WTC11 (cell line): ENCODE results near the gene LAIR2. TPM values are rescaled to one million over a fixed set of nuclear protein-coding genes. Genes with fewer than 3 reads are reported as not detected.

ENCODE experiments used
- ATAC-seq: fragments of 200-7000 bp; cut with Tn5 transposase; 2 replicates; pipeline ENCODE4 v1.10.0; 2021; ENCODE audit warnings: mild to moderate bottlenecking, moderate library complexity
- CTCF ChIA-PET: fragments of 300-600 bp; sonication (Branson Sonifier 250); formaldehyde crosslinking; loops from one replicate; lab custom pipeline; 2021; ENCODE audit warnings: antibody characterized with exemption; lab: Charles Lee
- POLR2A ChIA-PET: fragments of 350-600 bp; sonication (Branson Sonifier 250); formaldehyde crosslinking; loops from one replicate; lab custom pipeline; 2021; ENCODE audit warnings: antibody characterized with exemption; lab: Charles Lee
- DNase-seq: peaks from one replicate; pipeline ENCODE4 v3.0.0; 2021; ENCODE audit warnings: low spot score
- H3K27ac Mint-ChIP-seq: 2 replicates; pipeline ENCODE4 v1.8.0; 2021; ENCODE audit warnings: mixed read lengths
- H3K27me3 Mint-ChIP-seq: 2 replicates; pipeline ENCODE4 v1.8.0; 2021; ENCODE audit warnings: low read depth, mild to moderate bottlenecking, moderate library complexity, mixed read lengths
- H3K36me3 Mint-ChIP-seq: 2 replicates; pipeline ENCODE4 v1.8.0; 2021; ENCODE audit warnings: mixed read lengths
- H3K4me1 Mint-ChIP-seq: 2 replicates; pipeline ENCODE4 v1.8.0; 2022; ENCODE audit warnings: mixed read lengths
- H3K4me3 Mint-ChIP-seq: 2 replicates; pipeline ENCODE4 v1.8.0; 2021; ENCODE audit warnings: mild to moderate bottlenecking, moderate library complexity, mixed read lengths
- H3K9me3 Mint-ChIP-seq: 2 replicates; pipeline ENCODE4 v1.8.0; 2021; ENCODE audit warnings: mixed read lengths
- ATF1 ChIP-seq: sonication (generic); formaldehyde crosslinking; IDR thresholded peaks from 2 replicates; pipeline ENCODE4 v1.8.1; 2023; ENCODE audit warnings: mild to moderate bottlenecking, moderate library complexity, missing genetic modification reagents
- CBFB ChIP-seq: sonication (generic); formaldehyde crosslinking; IDR thresholded peaks from 2 replicates; pipeline ENCODE4 v1.8.1; 2022; ENCODE audit warnings: mild to moderate bottlenecking, low read depth, missing genetic modification reagents
- CREB1 ChIP-seq: sonication (generic); formaldehyde crosslinking; IDR thresholded peaks from 2 replicates; pipeline ENCODE4 v1.8.0; 2023; ENCODE audit warnings: mild to moderate bottlenecking, missing genetic modification reagents
- CREM ChIP-seq: sonication (generic); formaldehyde crosslinking; IDR thresholded peaks from 2 replicates; pipeline ENCODE4 v1.8.1; 2022; ENCODE audit warnings: mild to moderate bottlenecking, missing genetic modification reagents, moderate library complexity
- FOXJ3 ChIP-seq: sonication (generic); formaldehyde crosslinking; IDR thresholded peaks from 2 replicates; pipeline ENCODE4 v1.9.0; 2021; ENCODE audit warnings: missing genetic modification reagents, mild to moderate bottlenecking, borderline replicate concordance
- NR2C2 ChIP-seq: sonication (generic); formaldehyde crosslinking; IDR thresholded peaks from 2 replicates; pipeline ENCODE4 v1.8.0; 2022; ENCODE audit warnings: mild to moderate bottlenecking, missing genetic modification reagents
- PRRX2 ChIP-seq: fragments of 250-450 bp; sonication (Bioruptor Pico); IDR thresholded peaks from 2 replicates; pipeline ENCODE4 v1.8.0; 2021; ENCODE audit warnings: mild to moderate bottlenecking
- SMAD3 ChIP-seq: sonication (generic); formaldehyde crosslinking; IDR thresholded peaks from 2 replicates; pipeline ENCODE4 v1.8.0; 2022; ENCODE audit warnings: missing genetic modification reagents, mild to moderate bottlenecking, borderline replicate concordance
- TP53 ChIP-seq: sonication (generic); formaldehyde crosslinking; IDR thresholded peaks from 2 replicates; pipeline ENCODE4 v1.8.1; 2023; ENCODE audit warnings: mild to moderate bottlenecking, missing genetic modification reagents
- ZNF121 ChIP-seq: sonication (generic); formaldehyde crosslinking; IDR thresholded peaks from 2 replicates; pipeline ENCODE4 v1.8.0; 2023; ENCODE audit warnings: missing genetic modification reagents
- ZNF232 ChIP-seq: sonication (generic); formaldehyde crosslinking; IDR thresholded peaks from 2 replicates; pipeline ENCODE4 v1.8.0; 2022; ENCODE audit warnings: mild to moderate bottlenecking, missing genetic modification reagents
- ZNF263 ChIP-seq: sonication (generic); formaldehyde crosslinking; IDR thresholded peaks from 2 replicates; pipeline ENCODE4 v1.8.1; 2022; ENCODE audit warnings: low read depth, mild to moderate bottlenecking, moderate library complexity, missing genetic modification reagents
- ZNF317 ChIP-seq: sonication (generic); formaldehyde crosslinking; IDR thresholded peaks from 2 replicates; pipeline ENCODE4 v1.8.1; 2023; ENCODE audit warnings: low read depth, mild to moderate bottlenecking, moderate library complexity, missing genetic modification reagents, borderline replicate concordance
- total RNA-seq: library from RNA; stranded (reverse); gene quantifications from 3 replicates; pipeline ENCODE4 v1.2.3, GENCODE V29; 2021
- TF ChIP-seq, protein P1 (sequence below): sonication (generic); formaldehyde crosslinking; IDR thresholded peaks from 2 replicates; pipeline ENCODE4 v1.8.1; 2023; ENCODE audit warnings: mild to moderate bottlenecking, missing genetic modification reagents, moderate library complexity
- TF ChIP-seq, protein P2 (sequence below): sonication (generic); formaldehyde crosslinking; conservative IDR thresholded peaks from 2 replicates; pipeline ENCODE4 v1.8.1; 2023; ENCODE audit warnings: mild to moderate bottlenecking, low read depth, missing genetic modification reagents, moderate library complexity
- TF ChIP-seq, protein P3 (sequence below): fragments of 250-450 bp; sonication (Bioruptor Pico); IDR thresholded peaks from 2 replicates; pipeline ENCODE4 v1.9.0; 2021; ENCODE audit warnings: mild to moderate bottlenecking
- TF ChIP-seq, protein P4 (sequence below): sonication (generic); formaldehyde crosslinking; IDR thresholded peaks from 2 replicates; pipeline ENCODE4 v1.8.1; 2023; ENCODE audit warnings: mild to moderate bottlenecking, missing genetic modification reagents
- TF ChIP-seq, protein P5 (sequence below): fragments of 250-450 bp; sonication (Bioruptor Pico); IDR thresholded peaks from 2 replicates; pipeline ENCODE4 v1.9.0; 2021; ENCODE audit warnings: mild to moderate bottlenecking, borderline replicate concordance
- TF ChIP-seq, protein P6 (sequence below): sonication (generic); formaldehyde crosslinking; IDR thresholded peaks from 2 replicates; pipeline ENCODE4 v1.8.0; 2022; ENCODE audit warnings: mild to moderate bottlenecking, missing genetic modification reagents

LAIR2 gene
- total RNA-seq, 1 experiment from 2014 or later = not detected

DNA sequence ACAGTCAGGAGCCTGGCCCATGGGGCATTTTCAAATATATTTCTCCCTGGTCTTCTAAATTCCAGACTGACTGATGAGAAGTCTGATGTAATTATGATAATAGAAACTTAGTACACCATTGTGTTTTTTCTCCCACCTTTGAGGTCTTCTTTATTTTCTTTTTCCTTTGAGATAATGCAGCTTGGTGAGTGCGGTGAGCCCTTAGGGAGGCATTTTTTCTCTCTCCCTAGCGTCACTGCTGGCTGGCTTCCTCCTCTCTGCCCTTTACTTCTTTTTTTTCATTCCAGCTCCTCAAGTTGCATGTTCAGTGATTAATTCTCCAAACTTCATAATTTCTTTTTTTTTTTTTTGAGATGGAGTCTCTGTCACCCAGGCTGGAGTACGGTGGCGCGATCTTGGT is 16.8 kb upstream of the LAIR2 start:
- POLR2A ChIA-PET = no interaction called here
- CTCF ChIA-PET = no interaction called here
- no peak for TF ChIP-seq FOXJ3
- TF ChIP-seq CREM = no peak
- TF ChIP-seq PRRX2 (CRISPR knock-in tag) = no peak
- no peak for TF ChIP-seq TP53 (CRISPR knock-in tag)
- TF ChIP-seq ATF1 (CRISPR knock-in tag) = no peak
- TF ChIP-seq, protein P1, sequence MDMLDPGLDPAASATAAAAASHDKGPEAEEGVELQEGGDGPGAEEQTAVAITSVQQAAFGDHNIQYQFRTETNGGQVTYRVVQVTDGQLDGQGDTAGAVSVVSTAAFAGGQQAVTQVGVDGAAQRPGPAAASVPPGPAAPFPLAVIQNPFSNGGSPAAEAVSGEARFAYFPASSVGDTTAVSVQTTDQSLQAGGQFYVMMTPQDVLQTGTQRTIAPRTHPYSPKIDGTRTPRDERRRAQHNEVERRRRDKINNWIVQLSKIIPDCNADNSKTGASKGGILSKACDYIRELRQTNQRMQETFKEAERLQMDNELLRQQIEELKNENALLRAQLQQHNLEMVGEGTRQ (CRISPR knock-in tag) = no peak

DNA sequence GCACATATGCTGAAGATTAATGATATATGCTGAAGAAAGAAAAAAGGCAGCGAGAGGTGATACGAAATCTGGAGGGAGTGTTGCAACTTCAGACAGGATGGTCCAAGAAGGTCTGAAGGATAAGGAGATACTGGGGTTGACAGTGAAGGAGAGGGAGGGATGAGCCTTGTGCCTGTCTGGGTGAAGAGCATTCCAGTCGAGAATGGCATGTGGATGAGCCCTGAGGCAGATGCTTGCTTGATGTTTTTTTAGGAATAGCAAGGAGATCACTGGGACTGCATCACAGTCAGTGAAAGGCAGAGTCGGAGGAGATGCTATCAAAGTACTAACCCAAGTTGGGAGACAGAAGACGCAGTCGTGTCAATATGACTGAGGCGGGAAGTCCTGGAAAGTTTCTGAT is 13.3 kb upstream of the LAIR2 start:
- H3K27ac Mint-ChIP-seq = no peak overlapping the region
- H3K4me1 Mint-ChIP-seq = no peaks in the 10 kb centered on the region
- H3K27me3 Mint-ChIP-seq = peaks cover 50% of the 10 kb centered on the region
- DNase-seq = no peak
- H3K36me3 Mint-ChIP-seq = peaks cover 19% of the 10 kb centered on the region
- POLR2A ChIA-PET = no interaction called here
- ATAC-seq = no peak
- CTCF ChIA-PET = no interaction called here
- H3K4me3 Mint-ChIP-seq = no peak overlapping the region
- peaks cover 28% of the 10 kb centered on the region for H3K9me3 Mint-ChIP-seq
- TF ChIP-seq, protein P2, sequence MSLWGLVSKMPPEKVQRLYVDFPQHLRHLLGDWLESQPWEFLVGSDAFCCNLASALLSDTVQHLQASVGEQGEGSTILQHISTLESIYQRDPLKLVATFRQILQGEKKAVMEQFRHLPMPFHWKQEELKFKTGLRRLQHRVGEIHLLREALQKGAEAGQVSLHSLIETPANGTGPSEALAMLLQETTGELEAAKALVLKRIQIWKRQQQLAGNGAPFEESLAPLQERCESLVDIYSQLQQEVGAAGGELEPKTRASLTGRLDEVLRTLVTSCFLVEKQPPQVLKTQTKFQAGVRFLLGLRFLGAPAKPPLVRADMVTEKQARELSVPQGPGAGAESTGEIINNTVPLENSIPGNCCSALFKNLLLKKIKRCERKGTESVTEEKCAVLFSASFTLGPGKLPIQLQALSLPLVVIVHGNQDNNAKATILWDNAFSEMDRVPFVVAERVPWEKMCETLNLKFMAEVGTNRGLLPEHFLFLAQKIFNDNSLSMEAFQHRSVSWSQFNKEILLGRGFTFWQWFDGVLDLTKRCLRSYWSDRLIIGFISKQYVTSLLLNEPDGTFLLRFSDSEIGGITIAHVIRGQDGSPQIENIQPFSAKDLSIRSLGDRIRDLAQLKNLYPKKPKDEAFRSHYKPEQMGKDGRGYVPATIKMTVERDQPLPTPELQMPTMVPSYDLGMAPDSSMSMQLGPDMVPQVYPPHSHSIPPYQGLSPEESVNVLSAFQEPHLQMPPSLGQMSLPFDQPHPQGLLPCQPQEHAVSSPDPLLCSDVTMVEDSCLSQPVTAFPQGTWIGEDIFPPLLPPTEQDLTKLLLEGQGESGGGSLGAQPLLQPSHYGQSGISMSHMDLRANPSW (CRISPR knock-in tag) = no peak
- TF ChIP-seq CREB1 (no peak), ZNF121 (CRISPR knock-in tag) (no peak), CBFB (no peak), SMAD3 (CRISPR knock-in tag) (no peak), ZNF263 (CRISPR knock-in tag) (no peak), ZNF317 (CRISPR knock-in tag) (no peak), ZNF232 (CRISPR knock-in tag) (no peak), NR2C2 (CRISPR knock-in tag) (no peak)
- TF ChIP-seq, protein P3, sequence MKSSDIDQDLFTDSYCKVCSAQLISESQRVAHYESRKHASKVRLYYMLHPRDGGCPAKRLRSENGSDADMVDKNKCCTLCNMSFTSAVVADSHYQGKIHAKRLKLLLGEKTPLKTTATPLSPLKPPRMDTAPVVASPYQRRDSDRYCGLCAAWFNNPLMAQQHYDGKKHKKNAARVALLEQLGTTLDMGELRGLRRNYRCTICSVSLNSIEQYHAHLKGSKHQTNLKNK (CRISPR knock-in tag) = no peak
- TF ChIP-seq, protein P4, sequence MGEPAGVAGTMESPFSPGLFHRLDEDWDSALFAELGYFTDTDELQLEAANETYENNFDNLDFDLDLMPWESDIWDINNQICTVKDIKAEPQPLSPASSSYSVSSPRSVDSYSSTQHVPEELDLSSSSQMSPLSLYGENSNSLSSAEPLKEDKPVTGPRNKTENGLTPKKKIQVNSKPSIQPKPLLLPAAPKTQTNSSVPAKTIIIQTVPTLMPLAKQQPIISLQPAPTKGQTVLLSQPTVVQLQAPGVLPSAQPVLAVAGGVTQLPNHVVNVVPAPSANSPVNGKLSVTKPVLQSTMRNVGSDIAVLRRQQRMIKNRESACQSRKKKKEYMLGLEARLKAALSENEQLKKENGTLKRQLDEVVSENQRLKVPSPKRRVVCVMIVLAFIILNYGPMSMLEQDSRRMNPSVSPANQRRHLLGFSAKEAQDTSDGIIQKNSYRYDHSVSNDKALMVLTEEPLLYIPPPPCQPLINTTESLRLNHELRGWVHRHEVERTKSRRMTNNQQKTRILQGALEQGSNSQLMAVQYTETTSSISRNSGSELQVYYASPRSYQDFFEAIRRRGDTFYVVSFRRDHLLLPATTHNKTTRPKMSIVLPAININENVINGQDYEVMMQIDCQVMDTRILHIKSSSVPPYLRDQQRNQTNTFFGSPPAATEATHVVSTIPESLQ = no peak
- TF ChIP-seq, protein P5, sequence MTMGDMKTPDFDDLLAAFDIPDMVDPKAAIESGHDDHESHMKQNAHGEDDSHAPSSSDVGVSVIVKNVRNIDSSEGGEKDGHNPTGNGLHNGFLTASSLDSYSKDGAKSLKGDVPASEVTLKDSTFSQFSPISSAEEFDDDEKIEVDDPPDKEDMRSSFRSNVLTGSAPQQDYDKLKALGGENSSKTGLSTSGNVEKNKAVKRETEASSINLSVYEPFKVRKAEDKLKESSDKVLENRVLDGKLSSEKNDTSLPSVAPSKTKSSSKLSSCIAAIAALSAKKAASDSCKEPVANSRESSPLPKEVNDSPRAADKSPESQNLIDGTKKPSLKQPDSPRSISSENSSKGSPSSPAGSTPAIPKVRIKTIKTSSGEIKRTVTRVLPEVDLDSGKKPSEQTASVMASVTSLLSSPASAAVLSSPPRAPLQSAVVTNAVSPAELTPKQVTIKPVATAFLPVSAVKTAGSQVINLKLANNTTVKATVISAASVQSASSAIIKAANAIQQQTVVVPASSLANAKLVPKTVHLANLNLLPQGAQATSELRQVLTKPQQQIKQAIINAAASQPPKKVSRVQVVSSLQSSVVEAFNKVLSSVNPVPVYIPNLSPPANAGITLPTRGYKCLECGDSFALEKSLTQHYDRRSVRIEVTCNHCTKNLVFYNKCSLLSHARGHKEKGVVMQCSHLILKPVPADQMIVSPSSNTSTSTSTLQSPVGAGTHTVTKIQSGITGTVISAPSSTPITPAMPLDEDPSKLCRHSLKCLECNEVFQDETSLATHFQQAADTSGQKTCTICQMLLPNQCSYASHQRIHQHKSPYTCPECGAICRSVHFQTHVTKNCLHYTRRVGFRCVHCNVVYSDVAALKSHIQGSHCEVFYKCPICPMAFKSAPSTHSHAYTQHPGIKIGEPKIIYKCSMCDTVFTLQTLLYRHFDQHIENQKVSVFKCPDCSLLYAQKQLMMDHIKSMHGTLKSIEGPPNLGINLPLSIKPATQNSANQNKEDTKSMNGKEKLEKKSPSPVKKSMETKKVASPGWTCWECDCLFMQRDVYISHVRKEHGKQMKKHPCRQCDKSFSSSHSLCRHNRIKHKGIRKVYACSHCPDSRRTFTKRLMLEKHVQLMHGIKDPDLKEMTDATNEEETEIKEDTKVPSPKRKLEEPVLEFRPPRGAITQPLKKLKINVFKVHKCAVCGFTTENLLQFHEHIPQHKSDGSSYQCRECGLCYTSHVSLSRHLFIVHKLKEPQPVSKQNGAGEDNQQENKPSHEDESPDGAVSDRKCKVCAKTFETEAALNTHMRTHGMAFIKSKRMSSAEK = no peak
- TF ChIP-seq, protein P6, sequence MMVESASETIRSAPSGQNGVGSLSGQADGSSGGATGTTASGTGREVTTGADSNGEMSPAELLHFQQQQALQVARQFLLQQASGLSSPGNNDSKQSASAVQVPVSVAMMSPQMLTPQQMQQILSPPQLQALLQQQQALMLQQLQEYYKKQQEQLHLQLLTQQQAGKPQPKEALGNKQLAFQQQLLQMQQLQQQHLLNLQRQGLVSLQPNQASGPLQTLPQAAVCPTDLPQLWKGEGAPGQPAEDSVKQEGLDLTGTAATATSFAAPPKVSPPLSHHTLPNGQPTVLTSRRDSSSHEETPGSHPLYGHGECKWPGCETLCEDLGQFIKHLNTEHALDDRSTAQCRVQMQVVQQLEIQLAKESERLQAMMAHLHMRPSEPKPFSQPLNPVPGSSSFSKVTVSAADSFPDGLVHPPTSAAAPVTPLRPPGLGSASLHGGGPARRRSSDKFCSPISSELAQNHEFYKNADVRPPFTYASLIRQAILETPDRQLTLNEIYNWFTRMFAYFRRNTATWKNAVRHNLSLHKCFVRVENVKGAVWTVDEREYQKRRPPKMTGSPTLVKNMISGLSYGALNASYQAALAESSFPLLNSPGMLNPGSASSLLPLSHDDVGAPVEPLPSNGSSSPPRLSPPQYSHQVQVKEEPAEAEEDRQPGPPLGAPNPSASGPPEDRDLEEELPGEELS = no peak

More for the DNA sequence above, 16.8 kb upstream of the LAIR2 start:
- Mint-ChIP-seq H3K36me3 (no peaks in the 10 kb centered on the region), H3K27ac (no peak overlapping the region), H3K4me1 (peaks cover 5% of the 10 kb centered on the region), H3K4me3 (no peak overlapping the region), H3K27me3 (peaks cover 29% of the 10 kb centered on the region), H3K9me3 (peaks cover 5% of the 10 kb centered on the region; the same call in 1 of the 2 replicates)
- no peak for ATAC-seq
- DNase-seq = no peak
